SH-SY5Y (cell line): ENCODE measurements around the gene RMDN3.

Experiments used
- GATA2 ChIP-seq: IDR thresholded peaks from 2 replicates; pipeline ENCODE4 v1.6.1; 2011; ENCODE audit warnings: mild to moderate bottlenecking, low read depth, low read length
- GATA3 ChIP-seq: IDR thresholded peaks from 2 replicates; pipeline ENCODE4 v1.6.1; 2011; ENCODE audit warnings: low read depth, mild to moderate bottlenecking, low read length, moderate library complexity

- TF ChIP-seq GATA2 (no peak), GATA3 (no peak)
These were observed 18.4 kb upstream of the RMDN3 start for GRCh38 chr15:40773496-40773895.
